H1 (cell line): ENCODE data around the gene RASSF5. TPM values are rescaled to one million over a fixed set of nuclear protein-coding genes. Genes with fewer than 3 reads are reported as not detected.

Source experiments
- CTCF ChIA-PET: fragments of 300-600 bp; sonication (Branson Sonifier 250); formaldehyde crosslinking; loops from one replicate; lab custom pipeline; 2021; ENCODE audit not compliant: partially characterized antibody; lab: Charles Lee
- POLR2A ChIA-PET: fragments of 300-600 bp; sonication (Branson Sonifier 250); formaldehyde crosslinking; loops from one replicate; lab custom pipeline; 2021; ENCODE audit warnings: inconsistent platforms; ENCODE audit not compliant: partially characterized antibody; lab: Charles Lee
- DNase-seq, 2 experiments: peaks; one replicate each; pipeline versions ENCODE4 v3.0.0 to v3.0.0-alpha.2; 2010 to 2022; ENCODE audit warnings: low spot score in 2 of 2, low read depth in 1 of 2, mixed read lengths in 1 of 2
- FAIRE-seq: peaks from 2 replicates; lab custom pipeline; 2011; peaks lifted over from hg19 to GRCh38; lab: Jason Lieb, UNC
- H2AFZ ChIP-seq: 2 replicates; pipeline ENCODE4 v1.8.1; 2012; ENCODE audit warnings: low read length, inconsistent platforms
- H2AK5ac ChIP-seq: 2 replicates; pipeline ENCODE4 v1.6.1; 2013; ENCODE audit warnings: low read depth, low read length
- H2BK120ac ChIP-seq: replicated peaks from 2 replicates; pipeline ENCODE3; 2013; ENCODE audit warnings: low read depth, low read length, inconsistent platforms
- H2BK12ac ChIP-seq: 2 replicates; pipeline ENCODE4 v1.6.1; 2013; ENCODE audit warnings: low read depth, low read length
- H2BK15ac ChIP-seq: 2 replicates; pipeline ENCODE4 v1.6.1; 2013; ENCODE audit warnings: low read length
- H2BK20ac ChIP-seq: 2 replicates; pipeline ENCODE4 v1.6.1; 2013; ENCODE audit warnings: low read length
- H2BK5ac ChIP-seq: 2 replicates; pipeline ENCODE4 v1.6.1; 2013; ENCODE audit warnings: low read depth, low read length
- H3K14ac ChIP-seq: 2 replicates; pipeline ENCODE4 v1.6.1; 2013; ENCODE audit warnings: inconsistent platforms; ENCODE audit not compliant: insufficient read length
- H3K18ac ChIP-seq: 2 replicates; pipeline ENCODE4 v1.6.1; 2013; ENCODE audit warnings: low read length; ENCODE audit errors: extremely low read depth
- H3K23ac ChIP-seq: 2 replicates; pipeline ENCODE4 v1.6.1; 2013; ENCODE audit warnings: inconsistent platforms; ENCODE audit not compliant: insufficient read length
- H3K23me2 ChIP-seq: 2 replicates; pipeline ENCODE4 v1.6.1; 2013; ENCODE audit warnings: low read depth, low read length
- H3K27ac ChIP-seq: 2 replicates; pipeline ENCODE4 v1.6.1; 2011; ENCODE audit warnings: low read depth, low read length, inconsistent platforms
- H3K27me3 ChIP-seq, 4 experiments: replicated peaks in 1 of 4; 1 replicate in 1 of 4; 2 replicates in 3 of 4; pipeline versions ENCODE4 v1.6.1 to v1.8.1; 2011 to 2013; ENCODE audit warnings: low read length in 3 of 4, mild to moderate bottlenecking in 3 of 4, inconsistent platforms in 2 of 4, mixed read lengths in 2 of 4, moderate library complexity in 1 of 4; ENCODE audit not compliant: control insufficient read depth in 3 of 4, insufficient read depth in 3 of 4; ENCODE audit errors: extremely low read depth in 1 of 4
- H3K36me3 ChIP-seq, 4 experiments: 2 replicates each; pipeline versions ENCODE4 v1.6.1 to v1.8.1; 2011 to 2013; ENCODE audit warnings: mild to moderate bottlenecking in 4 of 4, low read length in 3 of 4, moderate library complexity in 2 of 4, control low read depth in 1 of 4, inconsistent platforms in 1 of 4; ENCODE audit not compliant: insufficient read depth in 4 of 4, control insufficient read depth in 2 of 4
- H3K4ac ChIP-seq: replicated peaks from 2 replicates; pipeline ENCODE3; 2013; ENCODE audit warnings: low read length, low read depth, mixed read lengths, inconsistent platforms; ENCODE audit not compliant: insufficient read length
- H3K4me1 ChIP-seq, 4 experiments: replicated peaks in 1 of 4; 1 replicate in 1 of 4; 2 replicates in 3 of 4; pipeline versions ENCODE4 v1.6.1 to v1.8.1; 2011 to 2013; ENCODE audit warnings: low read length in 3 of 4, inconsistent platforms in 2 of 4, mixed read lengths in 1 of 4; ENCODE audit not compliant: insufficient read depth in 4 of 4, control insufficient read depth in 3 of 4
- H3K4me2 ChIP-seq, 2 experiments: 2 replicates each; pipeline versions ENCODE4 v1.6.1 to v1.8.1; 2011 to 2013; ENCODE audit warnings: low read depth in 2 of 2, low read length in 2 of 2, control low read depth in 1 of 2, inconsistent platforms in 1 of 2, mild to moderate bottlenecking in 1 of 2; ENCODE audit not compliant: insufficient read depth in 1 of 2
- H3K4me3 ChIP-seq, 4 experiments: fragments of 200-600, 300-600 bp in 1 of 4; sonication (generic), shearing (Covaris generic), sonication (Bioruptor Twin) in 1 of 4; 2 replicates each; pipeline versions ENCODE4 v1.5.1 to v1.8.1; 2011 to 2016; ENCODE audit warnings: low read length in 4 of 4, low read depth in 3 of 4, control low read depth in 2 of 4, inconsistent platforms in 2 of 4, mild to moderate bottlenecking in 2 of 4, mixed read lengths in 1 of 4, moderate library complexity in 1 of 4; ENCODE audit not compliant: insufficient read depth in 2 of 4; ENCODE audit errors: extremely low read depth in 1 of 4
- H3K56ac ChIP-seq: replicated peaks from 2 replicates; pipeline ENCODE3; 2013; ENCODE audit warnings: low read depth, mild to moderate bottlenecking, mixed read lengths, low read length, inconsistent platforms; ENCODE audit not compliant: insufficient read length
- H3K79me1 ChIP-seq: 2 replicates; pipeline ENCODE4 v1.6.1; 2013; ENCODE audit warnings: low read depth, low read length, control low read depth
- H3K79me2 ChIP-seq, 2 experiments: 2 replicates each; pipeline versions ENCODE4 v1.6.1 to v1.8.1; 2012 to 2013; ENCODE audit warnings: low read length in 2 of 2, mild to moderate bottlenecking in 2 of 2, inconsistent platforms in 1 of 2; ENCODE audit not compliant: insufficient read depth in 2 of 2, control insufficient read depth in 1 of 2
- H3K9ac ChIP-seq, 4 experiments: replicated peaks in 1 of 4; 1 replicate in 1 of 4; 2 replicates in 3 of 4; pipeline versions ENCODE4 v1.6.1 to v1.8.1; 2011 to 2013; ENCODE audit warnings: low read depth in 3 of 4, low read length in 3 of 4, control low read depth in 2 of 4, mild to moderate bottlenecking in 2 of 4, moderate library complexity in 2 of 4, inconsistent platforms in 1 of 4; ENCODE audit errors: extremely low read depth in 1 of 4
- H3K9me3 ChIP-seq, 2 experiments: 2 replicates each; pipeline versions ENCODE4 v1.6.1 to v1.8.1; 2012 to 2013; ENCODE audit warnings: mild to moderate bottlenecking in 2 of 2, moderate library complexity in 2 of 2, control low read depth in 1 of 2, inconsistent platforms in 1 of 2, low read depth in 1 of 2, low read length in 1 of 2, mixed read lengths in 1 of 2; ENCODE audit not compliant: insufficient read depth in 2 of 2
- H4K20me1 ChIP-seq, 2 experiments: replicated peaks in 1 of 2; 2 replicates each; pipeline versions ENCODE3 to v1.8.1; 2011 to 2013; ENCODE audit warnings: inconsistent platforms in 2 of 2, low read length in 2 of 2, mild to moderate bottlenecking in 1 of 2; ENCODE audit not compliant: insufficient read depth in 2 of 2, control insufficient read depth in 1 of 2
- H4K5ac ChIP-seq: 2 replicates; pipeline ENCODE4 v1.6.1; 2013; ENCODE audit warnings: low read length, low read depth, mixed read lengths, inconsistent platforms; ENCODE audit not compliant: insufficient read length
- H4K8ac ChIP-seq: 2 replicates; pipeline ENCODE4 v1.8.0; 2013; ENCODE audit warnings: mild to moderate bottlenecking, moderate library complexity, low read length, inconsistent platforms; ENCODE audit not compliant: insufficient read depth; ENCODE audit errors: extremely low read depth
- H4K91ac ChIP-seq: replicated peaks from 2 replicates; pipeline ENCODE3; 2013; ENCODE audit warnings: low read length, mixed read lengths, inconsistent platforms; ENCODE audit not compliant: insufficient read length
- CBX5 ChIP-seq: fragments of 300-800, 300-1000 bp; sonication (generic); IDR thresholded peaks from 2 replicates; pipeline ENCODE4 v1.7.1; 2016; ENCODE audit warnings: antibody characterized with exemption, low read length, low read depth
- EZH2 ChIP-seq: fragments of 200-600 bp; sonication (generic); IDR thresholded peaks from 2 replicates; pipeline ENCODE4 v1.7.1; 2012; ENCODE audit warnings: low read depth, mild to moderate bottlenecking, moderate library complexity, low read length, inconsistent platforms; ENCODE audit not compliant: severe bottlenecking
- RNF2 ChIP-seq: fragments of 200-900, 300-1000 bp; sonication (generic); IDR thresholded peaks from 2 replicates; pipeline ENCODE4 v1.7.1; 2016; ENCODE audit warnings: borderline replicate concordance, low read depth, mild to moderate bottlenecking, antibody characterized with exemption, low read length; ENCODE audit not compliant: poor library complexity, severe bottlenecking; ENCODE audit errors: missing control alignments
- SIRT6 ChIP-seq: IDR thresholded peaks from one replicate; pipeline ENCODE4 v1.7.1; 2012; ENCODE audit warnings: low read length, inconsistent platforms
- WGBS, 2 experiments: shearing (Covaris generic) in 1 of 2; methylation state at CpG; one replicate each; pipeline versions ENCODE4 v1.1.6 to v1.1.7; 2013 to 2015; ENCODE audit warnings: low lambda C conversion rate in 2 of 2, mixed read lengths in 2 of 2, inconsistent platforms in 1 of 2, low coverage in 1 of 2, missing lambda C conversion rate in 1 of 2; ENCODE audit not compliant: insufficient replicate concordance in 2 of 2, insufficient coverage in 1 of 2, insufficient read length in 1 of 2; ENCODE audit errors: extremely low coverage in 1 of 2, missing lambda C conversion rate in 1 of 2; 5-methylcytosine and 5-hydroxymethylcytosine counted together
- polyA plus RNA-seq, 7 experiments: library from polyadenylated mRNA; depleted of rRNA in 3 of 7; stranded (reverse) in 5 of 7; unstranded in 2 of 7; fragments of >200 nt in 5 of 7; fragments of 200-250 nt in 2 of 7; gene quantifications; 1 replicate in 5 of 7; 2 replicates in 1 of 7; 4 replicates in 1 of 7; pipeline versions ENCODE4 v1.2.1 to v1.2.3, GENCODE V29; 2011 to 2013; ENCODE audit warnings: missing spikeins in 2 of 7, mixed read lengths in 2 of 7
- total RNA-seq: library from RNA; stranded (reverse); fragmentation: NEBNext Ultra II Directional; extraction: Animal tissue kit (Norgen Biotek cat#: 25700); gene quantifications from 2 replicates; pipeline ENCODE4 v1.2.1, GENCODE V29; 2021

Gene RASSF5
- total and polyA plus RNA-seq, 2 of the 8 experiments (the other 6 are each of a cell fraction or from before 2014, with no cell fraction given): 0.82 to 1.8 TPM

DNA sequence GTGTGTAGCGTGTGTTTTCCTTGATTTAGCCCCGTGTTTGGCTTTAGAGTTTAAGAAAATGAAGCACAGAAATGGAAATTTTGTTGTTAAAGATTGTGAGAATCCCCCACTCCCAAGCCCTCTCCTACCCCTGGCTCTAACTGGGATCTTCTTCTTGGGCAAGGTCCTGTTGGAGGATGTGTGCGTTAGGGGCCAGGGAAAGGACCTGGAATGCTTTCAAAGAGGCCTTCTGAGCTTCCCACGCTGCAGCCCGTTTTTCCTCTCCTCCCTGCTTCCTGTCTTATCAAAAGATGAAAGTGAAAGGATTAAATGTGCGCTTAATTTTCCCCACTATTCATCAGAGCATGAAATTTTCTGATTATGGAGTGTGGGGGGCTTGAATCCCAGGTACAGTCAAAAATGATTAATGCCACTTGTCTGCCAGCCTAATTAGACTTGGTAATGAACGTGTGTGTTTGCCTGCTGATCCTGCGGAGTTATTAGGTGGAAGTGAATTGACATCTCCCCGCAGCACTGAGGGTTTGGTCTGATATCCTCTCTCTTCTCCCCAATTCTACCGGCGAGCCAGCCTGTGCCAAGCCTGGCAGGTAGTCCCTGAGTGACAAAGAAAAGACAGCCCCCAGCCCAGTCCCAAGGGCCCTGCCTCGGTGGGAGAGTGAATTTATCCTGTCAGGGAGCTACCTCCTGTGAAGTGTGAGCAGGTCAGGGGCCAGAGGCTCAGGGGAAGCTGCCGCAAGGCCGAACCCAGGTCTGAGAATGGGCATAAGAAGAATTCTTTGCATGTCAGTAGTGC, 4.9 kb downstream of the RASSF5 start:
- H3K14ac ChIP-seq: no peak overlapping the region
- peaks cover 6 to 27% (median 21%) of the 10 kb centered on the region in 4 experiments for H3K27me3 ChIP-seq
- no peaks in the 10 kb centered on the region for H3K79me1 ChIP-seq
- H3K9me3 ChIP-seq: no peaks in the 10 kb centered on the region
- peaks cover 3 to 19% (median 6%) of the 10 kb centered on the region in 4 experiments; a peak in 6 of 7 replicates for H3K4me1 ChIP-seq
- H3K79me2 ChIP-seq: no peaks in the 10 kb centered on the region
- H3K4me3 ChIP-seq: no peak overlapping the region
- WGBS, 2 experiments: 74% methylated on average over 14 of the region's 14 CpGs; no CpG with 5 or more reads in 1 of the 2 experiments
- POLR2A ChIA-PET: interaction anchor here (0.6 to 2.2 kb wide), 2 partner anchors 25 to 1622 kb away, joined by 4 to 6 read pairs; no protein-coding TSS in a partner anchor
- H4K8ac ChIP-seq: no peak overlapping the region
- FAIRE-seq: no peak
- no peak overlapping the region for H2BK15ac ChIP-seq
- H4K20me1 ChIP-seq: peaks cover 2 to 5% of the 10 kb centered on the region in 2 experiments
- H3K56ac ChIP-seq: no peak overlapping the region
- H3K27ac ChIP-seq: no peak overlapping the region
- no peak overlapping the region for H2BK5ac ChIP-seq
- H2AFZ ChIP-seq: no peak overlapping the region
- no peaks in the 10 kb centered on the region for H3K36me3 ChIP-seq
- TF ChIP-seq SIRT6 (no peak), CBX5 (no peak), RNF2 (no peak), EZH2 (no peak)
- no peak overlapping the region for H2BK20ac ChIP-seq
- CTCF ChIA-PET: interaction anchor here (0.5 to 2.3 kb wide), 15 partner anchors 10 to 150 kb away, joined by 3 to 10 read pairs (median 4); no protein-coding TSS in a partner anchor
- H3K4me2 ChIP-seq: no peak overlapping the region; a peak in 1 of 4 replicates
- DNase-seq: no peak
- H3K18ac ChIP-seq: no peak overlapping the region
- no peak overlapping the region for H3K4ac ChIP-seq
- H2BK120ac ChIP-seq: no peak overlapping the region
- H3K9ac ChIP-seq: no peak overlapping the region
- no peak overlapping the region for H4K91ac ChIP-seq
- H2AK5ac ChIP-seq: no peak overlapping the region
- no peak overlapping the region for H3K23ac ChIP-seq
- no peak overlapping the region for H4K5ac ChIP-seq
- peaks cover 5% of the 10 kb centered on the region; the same call in 1 of the 2 replicates for H3K23me2 ChIP-seq
- no peak overlapping the region for H2BK12ac ChIP-seq
